Activated naive CD4-positive, alpha-beta T cell treated with anti-CD3 and anti-CD28 coated beads, Interleukin-2, amount 50 U/mL, for 24 hours (primary cell): Measurements from ENCODE around the gene ANAPC16.
"Not testable (repeated sequence)": the region's sequence is repeated elsewhere in the genome, so short reads cannot be mapped to it uniquely, and the experiment has no call there.

Experiments
- H3K27ac Mint-ChIP-seq: one replicate; pipeline ENCODE4 v1.8.0; 2021; ENCODE audit warnings: mild to moderate bottlenecking, mixed read lengths
- H3K27me3 Mint-ChIP-seq: one replicate; pipeline ENCODE4 v1.8.0; 2021; ENCODE audit warnings: mixed read lengths
- H3K36me3 Mint-ChIP-seq: one replicate; pipeline ENCODE4 v1.8.0; 2021; ENCODE audit warnings: mixed read lengths
- H3K4me1 Mint-ChIP-seq: one replicate; pipeline ENCODE4 v1.8.0; 2021; ENCODE audit warnings: mixed read lengths
- H3K4me3 Mint-ChIP-seq: one replicate; pipeline ENCODE4 v1.8.0; 2021; ENCODE audit warnings: mild to moderate bottlenecking, mixed read lengths
- H3K9me3 Mint-ChIP-seq: one replicate; pipeline ENCODE4 v1.8.0; 2021; ENCODE audit warnings: mixed read lengths

Gene ANAPC16

DNA sequence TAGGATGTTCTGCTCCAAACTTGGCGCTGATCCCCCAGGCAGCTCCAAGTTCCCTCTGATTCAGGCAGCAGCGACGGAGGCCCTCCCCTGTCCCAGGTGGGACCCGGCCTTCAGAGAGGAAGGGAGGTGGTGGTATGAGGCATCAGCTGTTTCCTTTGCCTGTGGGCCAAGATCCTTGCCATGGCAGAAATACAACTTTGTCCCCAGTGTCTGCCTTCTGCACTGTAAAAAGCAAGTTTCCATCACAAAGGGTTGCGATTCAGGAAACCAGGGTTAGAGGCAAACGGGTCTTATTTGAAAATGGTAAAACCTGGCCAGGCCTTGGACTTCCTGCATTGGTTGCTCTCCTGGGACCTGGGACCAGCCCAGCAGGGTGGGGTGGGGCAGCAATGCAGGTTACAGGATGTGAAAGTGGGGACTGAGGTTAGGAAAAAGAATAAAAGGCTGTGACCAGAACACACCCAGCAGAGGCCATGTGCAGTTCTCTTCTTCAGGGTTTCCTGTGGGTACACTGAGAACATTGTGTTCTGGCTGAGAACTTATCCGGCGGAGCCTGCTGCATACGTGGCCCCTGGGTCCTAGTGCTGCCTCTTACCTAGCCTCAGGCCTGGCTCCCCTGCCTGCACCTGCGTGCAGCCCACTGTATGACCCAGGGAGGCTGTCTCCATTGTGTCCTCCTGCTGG is 32.8 kb downstream of the ANAPC16 start:
- H3K36me3 Mint-ChIP-seq = no peaks in the 10 kb centered on the region
- H3K9me3 Mint-ChIP-seq = no peaks in the 10 kb centered on the region
- H3K27ac Mint-ChIP-seq = peak overlapping the region; percentile 93
- H3K4me3 Mint-ChIP-seq = peak overlapping the region; percentile 85
- H3K4me1 Mint-ChIP-seq = peaks cover 87% of the 10 kb centered on the region
- H3K27me3 Mint-ChIP-seq = no peaks in the 10 kb centered on the region

DNA sequence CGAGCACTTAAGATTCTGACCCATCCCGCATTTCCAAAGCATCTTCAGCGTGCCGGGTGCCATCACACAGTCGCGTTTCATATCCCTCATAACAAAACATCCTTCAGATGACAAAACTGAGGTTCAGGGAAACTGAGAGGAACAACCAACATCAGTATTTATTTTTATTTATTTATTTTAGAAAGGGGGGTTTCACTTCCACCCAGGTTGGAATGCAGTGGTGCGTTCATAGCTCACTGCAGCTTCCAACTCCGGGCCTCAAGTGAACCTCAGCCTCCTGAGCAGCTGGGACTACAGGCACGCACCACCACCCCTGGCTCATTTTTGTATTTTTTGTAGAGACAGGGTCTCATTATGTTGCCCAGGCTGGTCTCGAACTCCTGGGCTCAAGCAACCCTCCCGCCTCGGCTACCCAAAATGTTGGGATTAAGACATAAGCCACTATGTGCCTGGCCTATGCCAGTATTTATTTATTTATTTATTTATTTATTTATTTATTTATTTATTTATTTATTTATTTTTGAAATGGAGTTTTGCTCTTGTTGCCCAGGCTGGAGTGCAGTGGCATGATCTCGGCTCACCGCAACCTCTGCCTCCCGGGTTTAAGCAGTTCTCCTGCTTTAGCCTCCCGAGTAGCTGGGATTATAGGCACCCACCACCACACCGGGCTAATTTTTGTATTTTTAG is 33.5 kb downstream of the ANAPC16 start:
- not testable (repeated sequence) for H3K9me3 Mint-ChIP-seq, H3K27me3 Mint-ChIP-seq, H3K36me3 Mint-ChIP-seq
- H3K27ac Mint-ChIP-seq = peak overlapping the region; percentile 93
- H3K4me3 Mint-ChIP-seq = peak overlapping the region; percentile 85
- H3K4me1 Mint-ChIP-seq = peaks cover 85% of the 10 kb centered on the region

DNA sequence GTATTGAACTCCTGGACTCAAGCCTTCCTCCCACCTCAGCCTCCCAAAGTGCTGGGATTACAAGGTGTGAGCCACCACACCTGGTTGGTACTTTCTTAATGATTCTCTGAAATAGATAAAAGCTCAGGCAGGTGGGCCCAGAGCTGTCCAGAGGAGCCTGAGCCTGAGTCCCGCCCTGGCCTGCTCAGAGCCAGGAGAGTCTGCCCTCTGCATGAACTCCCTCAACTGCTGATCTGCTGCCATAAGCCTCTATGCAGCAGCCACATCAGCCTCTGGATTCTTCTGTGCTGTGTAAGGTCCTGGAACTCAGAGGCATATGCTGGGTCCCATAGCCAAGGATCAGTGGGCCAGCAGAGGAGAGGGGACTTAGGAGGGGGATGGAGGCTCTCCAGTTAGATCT is 34.9 kb downstream of the ANAPC16 start:
- Mint-ChIP-seq H3K27me3 (no peaks in the 10 kb centered on the region), H3K4me3 (peak overlapping the region; percentile 27), H3K9me3 (no peaks in the 10 kb centered on the region), H3K36me3 (no peaks in the 10 kb centered on the region), H3K27ac (peak overlapping the region; percentile 84), H3K4me1 (peaks cover 85% of the 10 kb centered on the region)

DNA sequence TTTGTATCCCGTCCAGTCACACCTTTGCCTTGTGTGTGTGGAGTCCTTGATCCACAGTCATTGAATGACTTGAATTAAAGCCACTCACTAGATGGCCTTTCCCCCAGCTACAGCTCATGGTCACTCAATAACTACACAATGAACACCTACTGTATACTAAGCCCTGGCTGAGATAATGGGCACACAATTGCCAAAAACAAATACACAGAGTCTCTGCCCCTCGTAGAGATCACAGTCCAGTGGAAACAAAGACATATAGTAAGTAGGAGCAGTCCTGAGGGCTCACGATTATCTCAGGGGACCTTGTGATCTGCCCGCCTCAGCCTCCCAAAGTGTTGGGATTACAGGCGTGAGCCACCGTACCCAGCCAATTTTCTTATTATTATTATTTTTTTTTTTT is 35.8 kb downstream of the ANAPC16 start:
- peak overlapping the region; percentile 35 for H3K27ac Mint-ChIP-seq
- no peak overlapping the region for H3K4me3 Mint-ChIP-seq
- H3K9me3 Mint-ChIP-seq = no peaks in the 10 kb centered on the region
- peaks cover 83% of the 10 kb centered on the region for H3K4me1 Mint-ChIP-seq
- no peaks in the 10 kb centered on the region for H3K36me3 Mint-ChIP-seq
- H3K27me3 Mint-ChIP-seq = no peaks in the 10 kb centered on the region

DNA sequence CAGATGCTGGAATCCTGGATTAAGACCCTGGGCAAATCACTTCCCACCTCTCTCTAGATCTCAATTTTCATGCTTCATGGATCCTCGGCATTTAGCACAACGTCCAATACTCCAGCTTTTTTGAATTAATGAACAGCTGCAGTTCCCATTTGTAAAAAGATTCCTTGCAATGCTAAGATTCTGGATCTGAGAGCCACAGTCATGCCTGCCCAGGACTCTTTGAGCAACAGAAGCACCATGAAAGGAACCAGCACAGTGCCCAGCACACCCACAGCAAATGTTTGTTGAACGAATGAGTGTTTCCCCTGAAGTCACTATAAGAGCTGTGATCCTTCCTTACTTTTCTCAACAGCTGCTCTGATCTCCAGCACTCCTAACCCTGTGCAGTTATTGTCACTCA is 37.2 kb downstream of the ANAPC16 start:
- peak overlapping the region; percentile 73 for H3K27ac Mint-ChIP-seq
- H3K4me1 Mint-ChIP-seq = peaks cover 83% of the 10 kb centered on the region

DNA sequence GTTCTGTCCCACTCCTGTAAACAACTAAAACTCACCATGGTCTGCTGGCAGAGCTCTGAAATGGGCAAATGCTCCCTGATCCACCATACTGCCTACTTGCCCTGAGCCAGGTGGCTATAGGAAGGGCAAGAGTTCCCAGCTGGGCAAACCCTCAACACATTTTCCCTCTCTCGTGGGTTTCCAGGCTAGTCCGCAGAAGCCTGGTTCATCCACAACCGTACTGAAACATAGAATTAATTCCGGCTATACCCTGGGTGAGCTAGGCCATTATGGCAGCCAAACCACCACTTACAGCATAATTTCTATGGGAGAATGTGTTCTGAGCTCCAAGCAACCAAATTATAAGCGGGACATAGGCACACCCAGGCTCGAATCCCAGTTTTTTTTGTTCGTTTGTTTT is 37.8 kb downstream of the ANAPC16 start:
- no peaks in the 10 kb centered on the region for H3K27me3 Mint-ChIP-seq
- no peak overlapping the region for H3K4me3 Mint-ChIP-seq
- H3K9me3 Mint-ChIP-seq = no peaks in the 10 kb centered on the region
- no peaks in the 10 kb centered on the region for H3K36me3 Mint-ChIP-seq
- H3K4me1 Mint-ChIP-seq = peaks cover 80% of the 10 kb centered on the region
- peak overlapping the region; percentile 73 for H3K27ac Mint-ChIP-seq

More for the DNA sequence above, 37.2 kb downstream of the ANAPC16 start:
- H3K9me3 Mint-ChIP-seq = no peaks in the 10 kb centered on the region
- H3K27me3 Mint-ChIP-seq = no peaks in the 10 kb centered on the region
- no peaks in the 10 kb centered on the region for H3K36me3 Mint-ChIP-seq
- no peak overlapping the region for H3K4me3 Mint-ChIP-seq

DNA sequence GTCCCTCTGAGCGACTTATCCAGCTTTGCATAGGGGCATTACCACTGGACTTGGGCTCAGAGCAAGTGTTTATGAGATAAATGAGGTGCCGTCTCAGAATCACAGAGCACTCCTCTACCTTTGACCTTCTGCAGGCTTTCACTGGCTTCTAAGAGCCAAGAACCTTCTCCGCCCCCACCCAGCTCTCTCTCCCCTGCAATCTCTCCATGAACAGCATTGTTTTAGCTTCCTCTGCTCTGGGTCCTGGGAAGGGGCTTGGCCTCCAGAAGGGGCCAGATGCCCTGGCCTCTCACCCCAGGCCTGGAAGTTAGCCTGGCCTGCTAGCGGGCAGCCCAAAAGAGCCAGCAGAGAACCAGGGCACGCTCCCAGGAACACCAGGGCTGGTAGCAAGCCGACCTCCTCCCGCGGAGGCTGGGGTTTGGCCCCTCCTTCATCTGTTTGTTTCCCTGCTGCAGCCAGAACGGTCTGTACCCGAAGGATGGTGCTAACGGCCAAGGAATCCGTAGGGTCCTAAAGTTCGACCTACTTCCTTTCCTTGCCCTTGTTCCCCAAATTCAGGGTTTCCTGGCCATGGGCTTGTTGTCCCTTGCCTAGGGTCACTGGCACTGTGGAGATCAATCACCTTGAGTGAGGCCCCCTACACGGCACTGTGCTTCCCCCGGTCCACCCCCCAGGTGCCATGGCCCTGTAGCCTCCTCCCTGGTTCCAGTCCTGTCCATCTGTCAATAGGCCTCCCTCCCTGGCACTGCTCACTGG is 39.2 kb downstream of the ANAPC16 start:
- Mint-ChIP-seq H3K27ac (peak overlapping the region; percentile 82), H3K4me1 (peaks cover 84% of the 10 kb centered on the region), H3K36me3 (no peaks in the 10 kb centered on the region), H3K27me3 (no peaks in the 10 kb centered on the region), H3K4me3 (peak overlapping the region; percentile 76), H3K9me3 (no peaks in the 10 kb centered on the region)

DNA sequence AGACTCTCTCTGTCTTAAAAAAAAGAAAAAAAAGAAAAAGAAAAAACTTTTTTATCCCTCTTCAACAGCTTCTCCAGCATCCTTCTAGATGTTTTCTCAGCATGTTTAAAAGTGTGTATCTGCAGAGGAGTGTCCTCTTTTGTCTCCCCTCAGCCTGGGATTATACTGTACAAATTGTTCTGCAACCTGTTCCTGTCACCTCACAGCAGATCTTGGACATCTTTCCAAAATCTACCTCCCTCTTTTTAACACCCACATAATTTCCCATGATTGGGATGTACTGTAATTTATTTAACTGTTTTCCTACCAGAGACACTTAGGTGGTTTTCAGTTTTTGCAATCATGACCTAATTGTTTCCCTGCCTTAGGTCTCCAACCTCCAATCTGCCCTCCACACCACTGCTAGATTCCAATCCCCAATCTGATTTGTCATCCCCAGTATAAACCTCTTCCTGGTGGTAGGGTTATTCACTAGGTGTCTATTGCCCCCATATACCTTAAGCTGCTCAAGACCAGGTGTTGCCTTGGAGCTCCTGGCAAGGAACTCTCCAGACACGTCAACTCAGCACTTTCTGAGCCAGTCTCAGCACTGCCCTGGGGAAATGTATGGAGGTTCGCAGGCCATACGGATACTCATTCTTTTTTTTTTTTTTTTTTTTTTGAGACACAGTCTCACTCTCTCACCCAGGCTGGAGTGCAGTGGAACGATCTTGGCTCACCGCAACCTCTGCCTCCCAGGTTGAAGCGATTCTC is 40.3 kb downstream of the ANAPC16 start:
- peak overlapping the region; percentile 20 for H3K4me3 Mint-ChIP-seq

DNA sequence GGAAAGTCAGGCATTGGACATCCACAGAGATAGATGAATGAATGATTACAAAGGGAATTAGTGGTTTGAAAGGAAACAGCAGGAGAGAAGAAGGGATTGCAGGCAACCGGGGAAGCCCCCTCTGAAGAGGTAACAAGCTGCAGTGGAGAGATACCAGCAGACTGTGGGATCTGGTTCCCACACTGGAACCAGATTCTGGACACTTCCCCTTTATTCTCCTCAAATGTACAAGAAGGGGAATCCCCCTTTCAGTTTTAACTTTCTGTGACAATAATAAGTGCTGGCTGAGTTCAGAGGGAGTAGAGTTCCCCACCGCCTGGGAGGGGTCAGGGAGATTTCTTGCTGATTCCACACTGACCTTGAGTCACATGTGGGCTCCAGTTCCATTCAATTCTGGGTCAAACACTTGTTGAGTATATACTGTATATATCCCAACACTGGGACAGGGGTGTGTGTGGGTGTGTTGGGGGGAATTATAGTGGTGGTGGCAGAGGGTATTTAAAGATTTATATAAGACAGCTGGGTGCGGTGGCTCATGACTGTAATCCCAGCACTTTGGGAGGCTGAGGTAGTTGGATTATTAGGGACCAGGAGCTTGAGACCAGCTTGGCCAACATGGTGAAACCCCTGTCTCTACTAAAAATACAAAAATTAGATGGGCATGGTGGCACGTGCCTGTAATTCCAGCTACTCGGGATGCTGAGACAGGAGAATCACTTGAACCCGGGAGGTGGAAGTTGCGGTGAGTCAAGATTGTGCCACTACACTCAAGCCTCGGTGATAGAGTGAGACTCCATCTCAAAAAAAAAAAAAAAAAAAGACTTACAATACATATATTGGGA is 41.5 kb downstream of the ANAPC16 start:
- Mint-ChIP-seq H3K36me3 (no peaks in the 10 kb centered on the region), H3K27ac (peak overlapping the region; percentile 91), H3K9me3 (no peaks in the 10 kb centered on the region), H3K27me3 (no peaks in the 10 kb centered on the region), H3K4me1 (peaks cover 82% of the 10 kb centered on the region), H3K4me3 (peak overlapping the region; percentile 30)

More for the DNA sequence above, 40.3 kb downstream of the ANAPC16 start:
- H3K27ac Mint-ChIP-seq = peak overlapping the region; percentile 56
- H3K27me3 Mint-ChIP-seq = no peaks in the 10 kb centered on the region
- no peaks in the 10 kb centered on the region for H3K9me3 Mint-ChIP-seq
- H3K36me3 Mint-ChIP-seq = no peaks in the 10 kb centered on the region
- peaks cover 84% of the 10 kb centered on the region for H3K4me1 Mint-ChIP-seq

DNA sequence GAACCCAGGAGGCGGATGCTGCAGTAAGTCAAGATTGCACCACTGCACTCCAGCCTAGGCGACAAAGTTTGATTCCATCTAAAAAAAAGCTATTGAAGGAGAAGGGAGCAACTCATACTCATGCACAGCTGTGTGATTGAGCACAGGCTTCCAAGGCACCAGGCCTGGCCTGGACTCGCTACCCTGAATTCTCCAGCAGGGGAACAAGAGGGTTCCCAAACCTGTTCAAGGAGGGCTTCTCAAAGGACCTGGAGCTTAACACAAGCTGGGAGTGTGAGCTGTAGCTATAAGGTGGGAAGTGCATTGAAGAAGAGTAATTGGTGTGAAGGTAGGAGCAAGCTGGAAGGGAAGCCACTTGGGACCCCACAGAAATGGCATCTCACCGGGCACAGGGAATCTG is 42.8 kb downstream of the ANAPC16 start:
- no peaks in the 10 kb centered on the region for H3K27me3 Mint-ChIP-seq
- H3K36me3 Mint-ChIP-seq = no peaks in the 10 kb centered on the region
- H3K4me3 Mint-ChIP-seq = peak overlapping the region; percentile 36
- no peak overlapping the region for H3K27ac Mint-ChIP-seq
- H3K4me1 Mint-ChIP-seq = peaks cover 72% of the 10 kb centered on the region
- H3K9me3 Mint-ChIP-seq = no peaks in the 10 kb centered on the region

DNA sequence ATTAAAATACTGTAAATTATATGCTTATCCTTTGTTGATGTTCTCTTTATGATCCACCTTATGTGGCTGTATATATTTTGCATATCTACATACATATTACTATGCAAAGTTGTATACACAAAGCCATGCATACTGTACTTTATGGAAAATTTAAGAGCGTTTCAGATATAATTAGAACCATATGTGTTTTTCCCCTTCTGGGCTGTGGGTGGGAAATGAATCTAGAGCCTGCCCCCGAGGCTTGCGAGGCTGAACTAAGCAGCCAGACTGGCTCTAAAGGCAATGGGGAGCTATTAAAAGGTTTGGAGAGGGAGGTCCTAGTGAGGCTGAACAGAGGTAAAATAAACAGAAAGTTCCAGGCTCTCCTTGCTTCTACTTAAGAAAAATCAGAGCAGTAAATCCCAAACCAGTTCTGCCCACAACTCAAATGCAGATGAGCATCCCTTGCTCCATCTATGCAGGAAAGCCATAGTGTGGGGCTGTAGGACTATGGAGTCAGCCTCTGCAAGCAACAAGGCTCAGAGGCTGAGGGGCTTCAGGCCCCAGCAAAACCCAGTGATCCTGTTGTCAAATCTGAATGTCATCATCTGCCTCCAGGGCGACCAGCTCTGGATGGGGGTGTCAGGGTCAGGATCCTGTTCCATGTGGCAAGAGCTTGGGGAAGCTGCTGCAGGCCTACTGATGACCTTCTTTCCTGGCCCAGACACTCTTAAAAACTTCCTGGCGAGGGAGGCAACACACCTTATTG is 43.9 kb downstream of the ANAPC16 start:
- Mint-ChIP-seq H3K27ac (peak overlapping the region; percentile 87), H3K4me1 (peaks cover 73% of the 10 kb centered on the region), H3K9me3 (no peaks in the 10 kb centered on the region), H3K27me3 (no peaks in the 10 kb centered on the region), H3K36me3 (no peaks in the 10 kb centered on the region), H3K4me3 (peak overlapping the region; percentile 88)

DNA sequence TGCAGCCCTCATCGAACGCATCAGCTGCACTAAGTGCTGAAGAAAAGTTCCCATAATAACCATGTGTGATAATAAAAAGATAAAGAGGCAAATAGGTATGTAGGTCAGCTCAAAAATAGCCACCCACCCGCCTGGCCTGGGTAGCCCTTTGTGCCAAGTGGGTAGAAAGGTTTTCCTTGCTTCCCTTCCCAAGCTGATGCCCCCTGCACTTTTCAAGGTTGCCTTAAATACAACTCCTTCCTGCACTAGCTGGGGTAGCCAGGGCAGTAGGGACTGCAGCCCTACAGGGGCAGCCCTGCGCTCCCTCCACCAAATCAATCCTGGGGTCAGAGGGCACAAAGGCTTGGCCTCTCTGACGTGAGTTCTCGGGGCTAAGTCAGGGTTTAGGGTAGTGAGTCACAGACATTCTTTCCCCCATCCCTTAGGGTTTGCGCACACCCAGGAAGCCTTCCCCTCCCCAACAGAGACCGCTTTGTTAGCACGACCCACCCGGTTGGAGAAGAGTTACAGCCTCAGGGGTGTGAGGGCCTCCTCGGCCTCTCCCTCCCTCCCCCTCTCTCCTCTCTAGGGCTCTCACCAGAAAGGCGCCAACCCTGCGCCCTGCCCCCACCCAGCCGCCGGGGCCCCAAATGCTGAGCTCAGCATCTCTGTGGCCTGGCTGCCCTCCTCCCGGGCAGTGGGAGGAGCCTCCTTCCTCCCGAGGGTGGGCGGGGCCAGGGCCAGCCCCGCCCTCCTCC is 44.6 kb downstream of the ANAPC16 start:
- H3K9me3 Mint-ChIP-seq = no peaks in the 10 kb centered on the region
- peak overlapping the region; percentile 88 for H3K4me3 Mint-ChIP-seq
- H3K4me1 Mint-ChIP-seq = peaks cover 69% of the 10 kb centered on the region
- H3K36me3 Mint-ChIP-seq = no peaks in the 10 kb centered on the region
- H3K27ac Mint-ChIP-seq = peak overlapping the region; percentile 86
- H3K27me3 Mint-ChIP-seq = no peaks in the 10 kb centered on the region

DNA sequence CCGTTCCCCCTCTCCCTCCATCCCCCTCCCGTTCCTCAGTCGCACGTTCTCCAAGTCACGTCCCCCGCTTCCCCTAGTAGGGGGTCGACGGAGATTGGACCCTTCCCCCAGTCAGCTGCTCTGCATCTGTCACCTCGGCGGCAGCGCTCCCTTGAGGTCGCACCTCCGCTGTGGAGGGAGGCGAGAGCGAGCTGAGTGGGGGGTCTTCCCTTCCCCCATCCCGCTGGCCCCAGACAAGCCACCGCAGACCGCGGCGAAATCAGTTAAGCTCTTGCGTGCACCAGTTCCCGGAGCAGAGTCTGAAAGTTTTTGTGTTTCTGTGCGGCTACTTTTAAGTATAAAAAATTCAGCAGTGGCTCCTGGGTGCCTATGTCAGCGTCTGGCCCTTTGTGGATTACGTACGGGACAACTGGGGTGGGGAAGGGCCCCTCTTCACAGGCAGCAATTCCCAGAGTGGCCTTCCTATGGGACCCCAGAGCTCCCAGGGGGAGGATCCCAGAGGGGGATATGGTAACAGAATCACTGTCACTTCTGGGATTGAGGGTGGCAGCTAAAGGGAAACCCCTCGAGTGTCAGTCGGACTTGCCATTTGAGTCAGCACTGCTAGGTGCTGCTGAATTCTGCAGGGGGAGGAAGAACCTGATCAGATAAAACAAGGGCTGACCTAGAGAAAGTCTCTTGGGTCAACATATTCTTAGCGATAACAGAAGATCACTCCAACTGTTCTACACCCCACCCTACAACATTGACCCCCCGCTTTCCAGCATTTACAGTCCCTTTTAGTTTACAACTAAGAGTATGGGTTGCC is 45.4 kb downstream of the ANAPC16 start:
- H3K4me3 Mint-ChIP-seq = peak overlapping the region; percentile 88
- no peaks in the 10 kb centered on the region for H3K9me3 Mint-ChIP-seq
- peaks cover 63% of the 10 kb centered on the region for H3K4me1 Mint-ChIP-seq
- H3K27ac Mint-ChIP-seq = peak overlapping the region; percentile 98
- no peaks in the 10 kb centered on the region for H3K27me3 Mint-ChIP-seq
- H3K36me3 Mint-ChIP-seq = no peaks in the 10 kb centered on the region
